Stomach (tissue), 9 donors: ENCODE measurements around the gene CSAD. TPM values are rescaled to one million over a fixed set of nuclear protein-coding genes. Genes with fewer than 3 reads are reported as not detected.

Source experiments
- DNase-seq, 2 donors: peaks; one replicate each; pipeline versions ENCODE4 v3.0.0 to v3.0.0-alpha.2; 2013 to 2019
- H3K27ac ChIP-seq, 5 donors: fragments of 200-600 bp in 4 of 5; sonication (generic) in 4 of 5; one replicate each; pipeline ENCODE4 v1.5.1; 2013 to 2019; ENCODE audit warnings: mild to moderate bottlenecking in 1 of 5, moderate library complexity in 1 of 5
- H3K27me3 ChIP-seq, 3 donors: fragments of 200-600 bp; sonication (generic); one replicate each; pipeline ENCODE4 v1.5.1; 2017 to 2019; ENCODE audit warnings: mixed run types in 1 of 3
- H3K36me3 ChIP-seq, 4 donors: fragments of 200-600 bp; sonication (generic); 1 replicate in 3 of 4; 2 replicates in 1 of 4; pipeline ENCODE4 v1.5.1; 2016 to 2019
- H3K4me1 ChIP-seq, 4 donors: fragments of 200-600 bp; sonication (generic); one replicate each; pipeline ENCODE4 v1.5.1; 2016 to 2019
- H3K4me3 ChIP-seq, 4 donors: fragments of 200-600 bp; sonication (generic) in 3 of 4; one replicate each; pipeline ENCODE4 v1.5.1; 2016 to 2019; ENCODE audit warnings: mild to moderate bottlenecking in 1 of 4
- H3K9me3 ChIP-seq, 4 donors: fragments of 200-600 bp; sonication (generic); one replicate each; pipeline ENCODE4 v1.5.1; 2016 to 2019
- EP300 ChIP-seq: sonication (generic); formaldehyde crosslinking; IDR thresholded peaks from one replicate; pipeline ENCODE4 v1.6.1; 2017; ENCODE audit warnings: antibody characterized with exemption
- POLR2A ChIP-seq, 4 donors: fragments of 450-650 bp; IDR thresholded peaks; one replicate each; pipeline ENCODE4 v1.6.1; 2016; ENCODE audit warnings: antibody characterized with exemption in 4 of 4, control low read depth in 2 of 4, mild to moderate bottlenecking in 1 of 4, moderate library complexity in 1 of 4
- POLR2AphosphoS5 ChIP-seq, 3 donors: sonication (generic); formaldehyde crosslinking; IDR thresholded peaks; one replicate each; pipeline ENCODE4 v1.6.1; 2016; ENCODE audit warnings: antibody characterized with exemption in 3 of 3
- WGBS, 5 donors: extraction: QIAGEN DNeasy Blood & Tissue Kit in 3 of 5; methylation state at CpG; one replicate each; pipeline versions ENCODE4 v1.1.5 to v1.1.7; 2013 to 2018; 5-methylcytosine and 5-hydroxymethylcytosine counted together
- intact Hi-C: fragments of 100-400 bp; cut with DNase I; formaldehyde crosslinking; loops from one replicate; pipeline ENCODE4 v1.15.1; 2023; ENCODE audit warnings: low total_unique reads
- polyA plus RNA-seq, 3 donors: library from polyadenylated mRNA; stranded (reverse); fragments of 200-250 nt; gene quantifications; one replicate each; pipeline ENCODE4 v1.2.3, GENCODE V29; 2013
- total RNA-seq, 5 donors: library from RNA; depleted of rRNA; stranded (reverse); fragments of >200 nt; gene quantifications; one replicate each; pipeline versions ENCODE4 v1.1.0 to v1.2.3, GENCODE V29; 2014 to 2016
- TF ChIP-seq, protein P1 (sequence below), 7 experiments: fragments of 450-650 bp in 4 of 7; fragments of 200-600 bp in 3 of 7; sonication (generic) in 3 of 7; IDR thresholded peaks; one replicate each; pipeline ENCODE4 v1.5.1; 2016 to 2019; ENCODE audit warnings: antibody characterized with exemption in 7 of 7, control low read depth in 2 of 7, mild to moderate bottlenecking in 1 of 7
- donor health status: healthy with polysubstance abuse.
- donor health status: Bipolar disorder and iron deficiency.
- donor health status: healthy.

CSAD gene
- total and polyA plus RNA-seq, 8 donors, result 4.6 to 334 (median 35.5) TPM

DNA sequence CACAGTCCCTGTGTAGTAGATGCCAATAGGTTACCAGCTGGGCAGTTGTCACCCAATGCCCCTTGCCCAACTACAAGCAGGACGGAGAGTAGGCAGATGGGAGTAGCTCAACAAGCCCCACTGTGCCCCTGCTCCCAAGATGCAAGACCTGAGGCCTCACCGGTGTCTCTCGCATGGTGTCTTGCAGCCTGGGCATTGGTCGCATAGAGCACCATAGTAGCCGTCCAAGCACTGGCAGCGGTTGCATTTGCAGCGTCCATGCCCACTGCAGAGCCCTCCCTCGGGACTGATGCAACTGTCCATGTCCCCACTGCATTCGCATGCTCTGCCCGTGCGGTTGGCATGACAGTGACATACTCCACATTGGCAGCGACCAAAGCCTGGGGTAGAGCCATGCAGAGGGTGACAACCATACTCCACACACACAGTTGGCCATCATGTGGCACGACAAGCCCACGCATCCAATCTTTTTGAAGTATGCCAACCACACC lies 11.9 kb upstream of the CSAD start:
- Histone ChIP-seq H3K27ac (no peak overlapping the region), H3K27me3 (no peaks in the 10 kb centered on the region), H3K4me1 (peaks cover 4 to 20% (median 12%) of the 10 kb centered on the region in 4 donors), H3K36me3 (peaks cover 7 to 39% (median 27%) of the 10 kb centered on the region in 4 donors), H3K4me3 (no peak overlapping the region), H3K9me3 (no peaks in the 10 kb centered on the region)
- intact Hi-C loops, result no loop called here
- no peak for DNase-seq
- WGBS, 5 donors, result 90 to 94% (median 92%) methylated on average over 12 to 14 of the region's 14 CpGs
- TF ChIP-seq, protein P1, sequence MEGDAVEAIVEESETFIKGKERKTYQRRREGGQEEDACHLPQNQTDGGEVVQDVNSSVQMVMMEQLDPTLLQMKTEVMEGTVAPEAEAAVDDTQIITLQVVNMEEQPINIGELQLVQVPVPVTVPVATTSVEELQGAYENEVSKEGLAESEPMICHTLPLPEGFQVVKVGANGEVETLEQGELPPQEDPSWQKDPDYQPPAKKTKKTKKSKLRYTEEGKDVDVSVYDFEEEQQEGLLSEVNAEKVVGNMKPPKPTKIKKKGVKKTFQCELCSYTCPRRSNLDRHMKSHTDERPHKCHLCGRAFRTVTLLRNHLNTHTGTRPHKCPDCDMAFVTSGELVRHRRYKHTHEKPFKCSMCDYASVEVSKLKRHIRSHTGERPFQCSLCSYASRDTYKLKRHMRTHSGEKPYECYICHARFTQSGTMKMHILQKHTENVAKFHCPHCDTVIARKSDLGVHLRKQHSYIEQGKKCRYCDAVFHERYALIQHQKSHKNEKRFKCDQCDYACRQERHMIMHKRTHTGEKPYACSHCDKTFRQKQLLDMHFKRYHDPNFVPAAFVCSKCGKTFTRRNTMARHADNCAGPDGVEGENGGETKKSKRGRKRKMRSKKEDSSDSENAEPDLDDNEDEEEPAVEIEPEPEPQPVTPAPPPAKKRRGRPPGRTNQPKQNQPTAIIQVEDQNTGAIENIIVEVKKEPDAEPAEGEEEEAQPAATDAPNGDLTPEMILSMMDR (IDR thresholded peaks at IDR 0.05), result no peak
- no peak for TF ChIP-seq POLR2A (IDR thresholded peaks at IDR 0.05)
- TF ChIP-seq POLR2AphosphoS5 (IDR thresholded peaks at IDR 0.05), result no peak

DNA sequence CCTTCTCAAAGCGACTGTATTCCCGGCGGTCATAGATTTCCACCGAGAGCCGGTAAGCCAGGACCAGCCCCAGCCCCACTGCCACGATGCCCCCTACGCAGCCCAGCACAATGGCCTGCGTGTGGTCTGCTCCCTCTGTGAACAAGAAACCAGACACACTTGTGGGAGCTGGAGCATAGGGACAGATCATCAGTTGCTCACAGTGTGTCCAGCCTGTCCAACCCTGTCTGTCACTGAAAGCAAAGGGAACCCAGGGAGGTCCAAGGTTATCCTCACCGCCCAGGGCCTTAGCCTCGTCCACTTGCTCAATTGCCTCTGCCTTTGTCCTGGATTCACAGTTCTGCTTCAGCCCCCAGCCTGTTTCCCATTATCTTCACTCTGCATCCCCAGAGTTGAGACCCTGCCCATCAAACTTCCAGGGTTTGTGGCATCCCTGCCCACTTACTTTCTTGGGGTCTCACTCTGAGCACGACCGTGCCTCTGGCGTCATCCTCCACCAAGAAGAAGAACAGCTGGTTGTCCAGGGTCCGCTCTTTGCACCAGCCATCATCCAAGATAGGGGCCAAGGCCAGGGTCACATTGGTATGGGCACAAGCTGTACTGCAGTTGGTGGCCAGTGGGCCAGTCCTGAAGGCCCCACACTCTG lies 11.3 kb upstream of the CSAD start:
- TF ChIP-seq, protein P1 (IDR thresholded peaks at IDR 0.05), result no peak
- TF ChIP-seq EP300 (no peak), POLR2AphosphoS5 (IDR thresholded peaks at IDR 0.05) (no peak), POLR2A (IDR thresholded peaks at IDR 0.05) (no peak)
- Histone ChIP-seq H3K9me3 (no peaks in the 10 kb centered on the region), H3K27ac (no peak overlapping the region), H3K4me1 (peaks cover 0 to 15% (median 9%) of the 10 kb centered on the region in 4 donors), H3K4me3 (no peak overlapping the region), H3K27me3 (no peaks in the 10 kb centered on the region), H3K36me3 (peaks cover 13 to 45% (median 32%) of the 10 kb centered on the region in 4 donors)
- 86 to 92% (median 88%) methylated on average over 12 to 14 of the region's 14 CpGs for WGBS, 5 donors
- no peak for DNase-seq
- intact Hi-C loops, result no loop called here

DNA sequence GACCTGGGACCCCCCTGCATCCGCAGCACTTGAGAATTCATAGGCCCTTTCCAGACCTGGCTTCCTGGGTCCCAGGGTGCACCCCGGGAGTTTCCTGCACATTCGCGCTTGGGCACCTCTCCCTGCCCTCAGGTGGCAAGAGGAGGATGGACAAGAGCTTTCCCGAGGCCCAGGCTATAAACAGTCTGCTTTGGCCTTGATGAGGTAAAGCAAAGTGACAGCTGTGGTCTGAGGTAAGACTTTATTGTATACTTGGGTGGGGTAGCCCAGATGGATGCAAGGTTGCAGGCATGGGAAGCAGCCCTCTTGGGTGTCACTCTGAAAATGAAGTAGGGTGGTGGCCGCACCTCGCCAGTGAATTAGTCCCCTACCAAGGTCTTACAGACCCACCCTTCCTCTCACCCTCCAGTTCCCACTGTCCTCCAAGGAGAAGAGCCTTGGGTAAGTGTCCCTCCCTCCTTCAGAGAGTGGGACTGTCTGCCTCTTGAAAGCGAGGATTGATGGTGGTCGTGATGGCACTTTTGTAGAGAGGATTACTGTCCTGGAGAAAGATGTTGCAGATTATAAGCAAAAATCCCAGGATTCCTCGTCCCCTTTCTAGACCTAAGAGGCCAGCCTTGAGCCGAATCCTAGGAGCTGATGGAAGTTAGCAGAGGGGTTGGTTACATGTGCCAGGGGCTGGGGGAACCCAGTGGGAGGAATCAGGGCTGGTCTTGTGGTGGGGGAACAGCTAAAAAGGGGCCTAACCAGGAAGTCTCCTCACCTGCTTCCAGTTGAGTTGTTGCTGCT lies 10.6 kb upstream of the CSAD start:
- WGBS, 5 donors, result 82 to 88% (median 85%) methylated on average over 11 of the region's 11 CpGs
- intact Hi-C loops, result no loop called here
- DNase-seq, result no peak

DNA sequence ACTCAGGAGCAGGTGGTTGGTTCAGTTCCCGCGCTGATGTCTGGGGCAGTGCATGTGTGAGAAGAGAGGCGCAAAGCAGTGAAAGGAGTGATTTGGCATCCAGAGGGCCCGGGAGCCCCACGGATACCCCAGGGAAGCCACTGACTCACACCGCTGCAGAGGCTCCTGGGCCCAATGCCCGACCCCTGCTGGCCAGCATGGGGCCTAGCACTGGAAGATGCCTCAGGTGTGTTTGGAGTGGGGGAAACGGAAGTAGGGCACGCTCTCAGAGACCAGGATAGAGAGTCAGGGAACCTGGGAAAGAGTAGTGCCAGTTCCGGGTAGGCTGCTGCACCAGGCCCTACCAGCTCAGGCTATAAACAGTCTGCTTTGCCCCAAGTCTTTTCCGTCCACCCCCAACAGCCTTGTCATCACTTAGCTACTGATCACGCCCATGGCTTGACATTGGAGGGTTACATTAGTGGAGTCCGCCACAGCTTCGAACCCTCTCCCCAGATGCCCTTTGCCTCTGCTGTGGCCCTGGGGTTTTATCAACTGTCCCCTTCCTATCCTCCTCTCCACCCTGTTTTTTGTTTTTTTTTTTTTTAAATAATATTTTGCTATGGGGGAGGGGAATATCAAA lies 9.5 kb upstream of the CSAD start:
- WGBS, 5 donors, result 37 to 55% (median 45%) methylated on average over 10 to 14 of the region's 14 CpGs
- DNase-seq, result peak; percentile 61 to 83
- TF ChIP-seq EP300, result no peak
- TF ChIP-seq POLR2A (IDR thresholded peaks at IDR 0.05), result no peak
- peak in 1 of 3 donors; percentile 42 for TF ChIP-seq POLR2AphosphoS5 (IDR thresholded peaks at IDR 0.05)
- TF ChIP-seq, protein P1 (IDR thresholded peaks at IDR 0.05), result peak in 5 of 7 experiments; percentile 38 to 73 (median 67)
- no peaks in the 10 kb centered on the region for H3K9me3 ChIP-seq
- intact Hi-C loops, result no loop called here
- no peaks in the 10 kb centered on the region for H3K27me3 ChIP-seq
- peaks cover 0 to 15% (median 9%) of the 10 kb centered on the region in 4 donors for H3K4me1 ChIP-seq
- peaks cover 31 to 63% (median 50%) of the 10 kb centered on the region in 4 donors for H3K36me3 ChIP-seq
- H3K4me3 ChIP-seq, result no peak overlapping the region
- peak overlapping the region in 2 of 5 donors; percentile 3 to 39 for H3K27ac ChIP-seq

More for the DNA sequence above, 10.6 kb upstream of the CSAD start:
- peaks cover 20 to 52% (median 39%) of the 10 kb centered on the region in 4 donors for H3K36me3 ChIP-seq
- no peak for TF ChIP-seq POLR2AphosphoS5 (IDR thresholded peaks at IDR 0.05)
- H3K9me3 ChIP-seq, result no peaks in the 10 kb centered on the region
- H3K4me1 ChIP-seq, result peaks cover 0 to 14% (median 6%) of the 10 kb centered on the region in 4 donors
- no peak overlapping the region for H3K27ac ChIP-seq
- H3K27me3 ChIP-seq, result no peaks in the 10 kb centered on the region
- no peak overlapping the region for H3K4me3 ChIP-seq
